ENCODE measurements around the gene ULK4.

Gene ULK4

GRCh38 chr3:41936384-41936783, 25.5 kb downstream of the ULK4 start:
- Histone ChIP-seq H3K4me2 (ENCODE audit: insufficient read depth, low read length) (no peak overlapping the region), H3K36me3 (ENCODE audit: insufficient read depth, low read length) (peaks cover 4% of the 10 kb centered on the region; the same call in 1 of the 2 replicates), H3K27ac (ENCODE audit: low read length) (no peak overlapping the region), H3K4me1 (ENCODE audit: insufficient read depth, low read length) (no peaks in the 10 kb centered on the region), H3K79me2 (ENCODE audit: insufficient read depth, low read length) (no peaks in the 10 kb centered on the region), H3K4me3 (ENCODE audit: low read depth in 1 of 2, low read length in 2 of 2) (no peak overlapping the region), H3K9ac (ENCODE audit: low read depth, low read length) (no peak overlapping the region), H2AFZ (ENCODE audit: low read depth, low read length) (no peak overlapping the region), H3K9me3 (ENCODE audit: insufficient read depth, low read length, severe bottlenecking) (no peaks in the 10 kb centered on the region), H4K20me1 (ENCODE audit: insufficient read depth, low read length) (no peaks in the 10 kb centered on the region), H3K27me3 (ENCODE audit: insufficient read depth, low read length, poor library complexity) (no peaks in the 10 kb centered on the region)
- DNase-seq (no peak), ATAC-seq (ENCODE audit: insufficient read depth, low read depth) (no peak)
- TF ChIP-seq CTCF (IDR thresholded peaks at IDR 0.05; ENCODE audit: borderline replicate concordance, extremely low read depth, low read length, poor library complexity, severe bottlenecking) (no peak), EZH2 (IDR thresholded peaks at IDR 0.05; ENCODE audit: borderline replicate concordance, low read depth, low read length, severe bottlenecking) (no peak)

- no peak for ATAC-seq (ENCODE audit: insufficient read depth, low read depth)
Measured at GRCh38 chr3:41933154-41933676, 28.7 kb downstream of the ULK4 start.

GRCh38 chr3:41932464-41932863, 29.4 kb downstream of the ULK4 start:
- ATAC-seq (ENCODE audit: insufficient read depth, low read depth) = no peak
- no peak for DNase-seq

More at GRCh38 chr3:41933154-41933676, 28.7 kb downstream of the ULK4 start:
- Histone ChIP-seq H3K36me3 (ENCODE audit: insufficient read depth, low read length) (peaks cover 5% of the 10 kb centered on the region; the same call in 1 of the 2 replicates), H3K79me2 (ENCODE audit: insufficient read depth, low read length) (no peaks in the 10 kb centered on the region), H4K20me1 (ENCODE audit: insufficient read depth, low read length) (no peaks in the 10 kb centered on the region), H2AFZ (ENCODE audit: low read depth, low read length) (no peak overlapping the region), H3K4me3 (ENCODE audit: low read depth in 1 of 2, low read length in 2 of 2) (no peak overlapping the region), H3K4me1 (ENCODE audit: insufficient read depth, low read length) (no peaks in the 10 kb centered on the region), H3K9ac (ENCODE audit: low read depth, low read length) (no peak overlapping the region), H3K9me3 (ENCODE audit: insufficient read depth, low read length, severe bottlenecking) (no peaks in the 10 kb centered on the region), H3K27me3 (ENCODE audit: insufficient read depth, low read length, poor library complexity) (no peaks in the 10 kb centered on the region), H3K27ac (ENCODE audit: low read length) (no peak overlapping the region), H3K4me2 (ENCODE audit: insufficient read depth, low read length) (no peak overlapping the region)
- no peak for DNase-seq
- TF ChIP-seq CTCF (IDR thresholded peaks at IDR 0.05; ENCODE audit: borderline replicate concordance, extremely low read depth, low read length, poor library complexity, severe bottlenecking) = no peak
- no peak for TF ChIP-seq EZH2 (IDR thresholded peaks at IDR 0.05; ENCODE audit: borderline replicate concordance, low read depth, low read length, severe bottlenecking)

More at GRCh38 chr3:41932464-41932863, 29.4 kb downstream of the ULK4 start:
- Histone ChIP-seq H3K4me3 (ENCODE audit: low read depth in 1 of 2, low read length in 2 of 2) (no peak overlapping the region), H3K9ac (ENCODE audit: low read depth, low read length) (no peak overlapping the region), H3K9me3 (ENCODE audit: insufficient read depth, low read length, severe bottlenecking) (no peaks in the 10 kb centered on the region), H3K4me1 (ENCODE audit: insufficient read depth, low read length) (no peaks in the 10 kb centered on the region), H3K79me2 (ENCODE audit: insufficient read depth, low read length) (no peaks in the 10 kb centered on the region), H2AFZ (ENCODE audit: low read depth, low read length) (no peak overlapping the region), H4K20me1 (ENCODE audit: insufficient read depth, low read length) (no peaks in the 10 kb centered on the region), H3K27me3 (ENCODE audit: insufficient read depth, low read length, poor library complexity) (no peaks in the 10 kb centered on the region), H3K36me3 (ENCODE audit: insufficient read depth, low read length) (peaks cover 5% of the 10 kb centered on the region; the same call in 1 of the 2 replicates), H3K27ac (ENCODE audit: low read length) (no peak overlapping the region), H3K4me2 (ENCODE audit: insufficient read depth, low read length) (no peak overlapping the region)
- TF ChIP-seq CTCF (IDR thresholded peaks at IDR 0.05; ENCODE audit: borderline replicate concordance, extremely low read depth, low read length, poor library complexity, severe bottlenecking) (no peak), EZH2 (IDR thresholded peaks at IDR 0.05; ENCODE audit: borderline replicate concordance, low read depth, low read length, severe bottlenecking) (no peak)

Measured in DND-41 (cell line).